Activated CD8-positive, alpha-beta memory T cell treated with anti-CD3 and anti-CD28 coated beads for 1 hour (primary cell): ENCODE results near the gene ADARB2.

ENCODE experiments used
- DNase-seq, 2 donors: peaks; one replicate each; pipeline ENCODE4 v3.0.0-alpha.2; 2020; ENCODE audit warnings: low read depth in 1 of 2; ENCODE audit errors: extremely low read depth in 1 of 2

ADARB2 gene

GRCh38 chr10:1736144-1736971 lies 967 bp downstream of the ADARB2 start:
- no peak for DNase-seq

GRCh38 chr10:1735562-1735961 lies 1.8 kb downstream of the ADARB2 start:
- DNase-seq = no peak

DNA sequence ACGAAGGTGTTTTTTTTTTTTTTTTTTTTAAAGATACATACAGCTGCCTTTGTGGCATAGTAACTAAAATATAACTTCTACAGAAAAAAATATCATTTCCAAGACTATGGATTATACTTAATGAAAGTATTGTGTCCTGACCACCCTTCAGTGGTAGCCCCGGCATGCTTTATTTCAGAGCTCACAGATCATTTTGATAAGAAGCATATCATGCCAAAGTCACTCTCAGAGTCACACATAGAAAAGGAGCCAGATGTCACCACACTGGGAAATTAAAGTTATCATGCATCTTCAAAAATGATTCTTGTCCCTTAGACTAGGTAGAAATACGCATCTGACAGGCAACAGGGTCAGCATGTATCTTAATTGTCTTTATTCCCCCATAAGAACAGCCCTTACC lies 3.0 kb downstream of the ADARB2 start:
- DNase-seq = no peak

- no peak for DNase-seq
Observed at GRCh38 chr10:1733720-1734119, 3.6 kb downstream of the ADARB2 start.

DNA sequence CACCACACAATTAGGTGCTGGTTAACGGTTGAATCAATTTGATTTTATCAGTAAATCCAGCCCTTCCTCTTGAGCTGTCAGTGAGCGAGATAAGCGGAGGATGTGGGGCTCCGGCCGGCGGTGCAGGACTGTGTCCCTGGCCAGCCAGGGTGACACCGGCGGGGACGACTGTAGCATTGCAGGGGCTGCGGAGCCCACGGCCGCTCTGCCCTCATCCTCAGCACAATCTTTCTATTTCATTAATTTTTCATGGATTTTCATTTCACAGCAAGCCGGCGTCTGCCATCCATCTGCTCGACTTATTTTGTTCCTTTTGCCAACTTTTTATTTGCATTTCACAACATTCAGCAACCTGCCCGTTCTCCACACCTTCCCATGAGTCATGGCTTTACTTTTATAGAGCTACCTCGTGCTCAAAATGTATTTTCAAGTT lies 4.7 kb downstream of the ADARB2 start:
- no peak for DNase-seq

GRCh38 chr10:1731592-1731991 lies 5.7 kb downstream of the ADARB2 start:
- DNase-seq = no peak

- no peak for DNase-seq
Observed at GRCh38 chr10:1729751-1730150, 7.6 kb downstream of the ADARB2 start.

DNA sequence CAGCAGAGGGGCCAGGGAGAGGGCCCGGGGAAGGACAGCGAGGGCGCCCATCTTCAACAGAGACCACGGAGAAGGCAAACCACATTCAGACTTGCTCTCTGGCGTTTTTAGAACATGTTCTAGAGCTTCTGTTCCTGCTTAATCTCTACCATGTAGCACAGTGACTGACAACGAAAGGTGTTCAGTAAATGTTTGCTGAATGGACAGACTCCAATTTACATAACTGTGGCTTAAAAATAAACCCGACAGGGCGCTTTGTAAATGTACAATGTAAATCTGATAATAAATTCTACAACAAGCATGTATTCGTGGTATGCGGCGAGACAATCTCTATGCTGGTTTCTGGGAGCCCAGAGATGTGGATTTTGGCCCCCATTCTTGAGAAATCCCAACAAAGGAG lies 10.5 kb downstream of the ADARB2 start:
- DNase-seq = no peak

DNA sequence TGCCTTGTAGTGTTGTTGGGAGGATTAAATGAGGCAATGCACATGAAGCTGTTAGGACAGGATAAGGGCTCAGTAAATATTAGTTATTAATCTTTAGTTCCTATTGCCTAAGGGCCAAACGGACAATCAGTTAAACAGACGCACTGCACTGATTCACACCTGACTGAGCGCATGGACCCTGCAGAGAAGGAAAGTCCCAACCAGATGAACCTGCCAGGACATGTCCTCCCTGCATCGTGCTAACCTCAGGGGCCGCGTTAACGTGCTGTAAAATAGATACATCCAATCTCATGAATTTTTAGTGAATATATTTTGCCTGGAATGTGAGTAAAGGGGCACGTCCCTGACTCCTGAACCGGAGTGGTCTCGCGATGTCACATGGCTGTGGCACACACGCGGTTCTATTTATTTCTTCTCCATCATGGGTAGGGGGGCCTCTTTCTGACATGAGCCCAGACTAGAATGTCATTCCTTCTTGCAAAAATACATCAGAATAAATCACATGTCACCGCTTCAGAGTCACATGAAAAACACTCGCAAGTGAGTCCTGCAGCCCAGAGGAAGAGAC lies 12.3 kb downstream of the ADARB2 start:
- DNase-seq = no peak

- DNase-seq = no peak
Observed at GRCh38 chr10:1716839-1717238, 20.5 kb downstream of the ADARB2 start.

GRCh38 chr10:1715821-1716220 lies 21.5 kb downstream of the ADARB2 start:
- DNase-seq = no peak

DNA sequence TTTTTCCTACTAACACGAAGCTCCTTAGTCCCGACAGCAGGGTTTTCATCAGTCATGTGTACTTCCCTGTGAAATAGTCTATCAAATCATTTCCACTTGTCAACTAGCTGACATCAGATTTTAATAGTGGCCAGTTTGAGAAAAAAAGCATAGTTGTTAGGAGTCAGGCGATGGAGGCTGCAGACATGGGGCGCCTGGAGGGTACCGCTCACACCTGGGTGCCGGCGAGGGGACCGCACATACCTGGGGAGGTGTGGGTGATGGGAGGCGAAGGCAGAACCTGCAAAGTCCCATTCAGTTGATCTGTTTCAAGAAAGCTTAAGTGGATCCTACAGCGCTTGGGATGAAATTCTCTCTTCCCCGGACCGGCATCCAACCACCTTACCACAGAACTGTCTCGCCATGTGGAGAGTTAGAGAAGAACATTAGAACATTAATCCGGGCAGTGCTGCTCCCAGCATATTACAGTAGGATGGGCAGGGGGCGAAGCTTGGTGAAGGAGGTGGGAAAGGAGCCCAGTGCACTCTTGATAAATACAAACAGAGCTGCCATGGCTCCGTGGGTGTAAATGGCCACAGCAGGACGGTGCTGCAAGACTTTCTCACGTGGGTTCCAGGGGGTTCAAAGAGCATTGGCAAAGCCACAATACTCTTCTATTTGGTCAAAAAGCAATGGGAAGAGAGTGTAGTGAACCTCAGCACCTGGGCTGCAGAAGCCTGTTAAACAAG lies 24.2 kb downstream of the ADARB2 start:
- no peak for DNase-seq

GRCh38 chr10:1712314-1712713 lies 25.0 kb downstream of the ADARB2 start:
- DNase-seq = no peak

GRCh38 chr10:1709161-1709560 lies 28.2 kb downstream of the ADARB2 start:
- no peak for DNase-seq

GRCh38 chr10:1708746-1709145 lies 28.6 kb downstream of the ADARB2 start:
- DNase-seq = no peak

GRCh38 chr10:1706711-1707110 lies 30.6 kb downstream of the ADARB2 start:
- DNase-seq = no peak

DNA sequence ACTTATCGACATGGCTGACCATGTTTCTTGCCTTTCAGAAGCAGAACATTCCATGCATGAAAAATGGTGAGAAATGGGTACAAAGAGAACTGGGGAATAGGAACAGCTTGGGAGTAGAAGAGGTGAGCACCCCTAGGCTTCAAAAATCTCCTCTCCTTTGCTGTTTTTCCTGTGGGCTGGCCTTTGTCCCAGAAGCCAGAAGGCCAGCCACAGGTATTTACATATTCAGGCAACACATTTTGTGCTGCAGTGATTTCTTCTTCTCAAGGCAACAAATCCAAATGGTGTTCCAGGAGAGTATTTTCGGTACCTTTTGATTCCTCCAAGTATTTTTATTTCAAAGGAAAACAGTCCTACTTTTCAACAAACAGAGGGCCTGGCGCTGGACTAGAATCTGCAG lies 31.1 kb downstream of the ADARB2 start:
- no peak for DNase-seq

DNA sequence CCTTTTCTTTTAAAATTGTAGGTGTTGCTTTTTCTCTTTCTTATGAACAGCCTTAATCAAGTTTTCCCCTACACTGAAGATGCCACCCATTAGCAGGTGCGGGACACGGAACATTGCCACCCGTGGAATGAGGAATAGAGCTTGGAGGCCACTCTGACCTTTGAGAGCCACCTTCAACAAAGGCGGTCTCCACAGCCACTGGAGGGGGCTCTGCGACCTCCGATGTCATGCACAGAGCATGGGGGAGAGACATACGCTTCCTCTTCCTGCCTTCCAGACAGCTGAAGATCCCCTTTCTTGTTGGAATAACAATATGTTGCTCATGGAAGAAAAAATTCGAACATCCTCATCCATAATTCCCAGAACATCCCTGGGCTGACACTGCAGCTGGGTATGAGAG lies 39.1 kb downstream of the ADARB2 start:
- no peak for DNase-seq

DNA sequence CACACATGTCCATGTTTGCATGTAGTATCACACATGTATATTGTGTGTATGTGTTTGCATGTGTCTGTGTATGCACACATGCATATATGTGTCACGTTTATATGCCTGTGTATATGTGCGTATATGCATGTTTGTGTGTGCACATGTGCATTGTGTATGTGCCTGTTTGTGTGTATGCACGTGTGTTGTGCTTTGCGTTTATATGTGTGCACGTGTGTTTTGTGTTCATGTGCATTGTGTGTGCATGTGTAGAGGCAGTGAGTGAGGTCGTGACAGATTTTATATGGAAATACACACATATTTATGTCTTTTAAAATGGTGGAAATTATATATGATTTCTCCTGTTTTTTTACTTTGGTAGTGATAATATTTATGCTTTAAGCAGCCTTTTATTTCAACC lies 41.2 kb downstream of the ADARB2 start:
- no peak for DNase-seq

DNA sequence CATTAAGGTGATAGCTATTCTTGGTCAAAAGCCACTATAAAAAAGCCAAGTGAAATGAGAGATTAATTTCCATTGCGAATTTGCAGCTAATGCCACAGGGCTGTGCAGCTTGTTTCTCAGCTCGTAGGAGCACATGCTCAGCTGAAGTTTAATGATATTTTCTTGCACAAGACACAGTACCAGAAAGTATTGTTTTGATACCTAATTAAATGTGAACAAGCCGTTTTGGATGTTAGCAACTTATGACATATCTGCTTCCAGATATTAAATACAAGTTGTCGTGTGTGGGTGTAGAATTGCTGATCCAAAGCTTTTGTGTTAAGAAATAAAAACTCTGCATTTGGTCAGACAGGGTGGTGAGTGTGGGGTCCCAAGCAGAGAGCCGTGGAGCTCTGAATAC lies 47.2 kb downstream of the ADARB2 start:
- no peak for DNase-seq

DNA sequence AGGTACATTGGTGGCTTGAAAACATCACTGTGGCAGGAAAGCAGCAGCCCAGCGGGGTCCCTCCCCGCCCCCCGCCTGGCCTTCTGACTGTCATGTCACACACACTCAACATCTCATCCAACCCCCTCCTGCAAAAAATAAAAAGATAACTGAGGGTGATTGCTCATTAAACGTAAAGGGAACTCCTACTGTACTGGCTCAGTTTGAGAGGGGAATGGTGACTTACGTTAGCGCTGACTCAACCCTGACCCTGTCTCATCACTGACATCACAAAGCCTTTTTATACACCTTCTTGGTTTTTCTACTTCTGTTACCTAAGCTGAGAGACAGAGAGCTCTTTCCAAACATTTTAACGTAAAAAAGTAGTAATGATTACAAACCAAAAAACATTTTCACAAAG lies 48.8 kb downstream of the ADARB2 start:
- no peak for DNase-seq

GRCh38 chr10:1687623-1688150 lies 49.6 kb downstream of the ADARB2 start:
- DNase-seq = no peak
